T follicular helper cell (primary cell): ENCODE data around the gene MATCAP1.

Experiments
- DNase-seq: peaks from one replicate; pipeline ENCODE4 v3.0.0-alpha.2; 2020; ENCODE audit warnings: low read depth
- total RNA-seq, 2 experiments: gene quantifications; one replicate each; lab custom pipeline; 2026; lab: John Stamatoyannopoulos, UW

The MATCAP1 gene
- total RNA-seq = 9.5 to 15.7 reads per million in 2 experiments

GRCh38 chr16:67183627-67184452 lies at the start of gene MATCAP1:
MATCAP1 (minus strand) TSS chr16:67183963; CDS start chr16:67180610, 3,353 bp downstream.
- DNase-seq = peak; percentile 91

- no peak for DNase-seq
Measured at GRCh38 chr16:67230809-67231660, 47.3 kb upstream of the MATCAP1 start.

GRCh38 chr16:67229906-67230808 lies 46.4 kb upstream of the MATCAP1 start:
- no peak for DNase-seq

GRCh38 chr16:67228905-67229304 lies 45.1 kb upstream of the MATCAP1 start:
- no peak for DNase-seq

GRCh38 chr16:67228034-67228785 lies 44.4 kb upstream of the MATCAP1 start:
- DNase-seq = no peak

GRCh38 chr16:67227567-67227921 lies 43.8 kb upstream of the MATCAP1 start:
- no peak for DNase-seq

- DNase-seq = peak; percentile 98
Measured at GRCh38 chr16:67226804-67227566, 43.2 kb upstream of the MATCAP1 start, which contains the start of gene TMEM208. TMEM208 (plus strand) TSS chr16:67227130; CDS start chr16:67227219, 89 bp downstream.

GRCh38 chr16:67226295-67226803 lies 42.6 kb upstream of the MATCAP1 start:
- DNase-seq = no peak

- no peak for DNase-seq
Measured at GRCh38 chr16:67223992-67224391, 40.2 kb upstream of the MATCAP1 start.

GRCh38 chr16:67216612-67217490 lies 33.1 kb upstream of the MATCAP1 start:
- DNase-seq = no peak

- DNase-seq = no peak
Measured at GRCh38 chr16:67215706-67216105, 31.9 kb upstream of the MATCAP1 start.

- DNase-seq = no peak
Measured at GRCh38 chr16:67213197-67214019, 29.6 kb upstream of the MATCAP1 start.

- DNase-seq = no peak
Measured at GRCh38 chr16:67212766-67213165, 29.0 kb upstream of the MATCAP1 start.

GRCh38 chr16:67211674-67212073 lies 27.9 kb upstream of the MATCAP1 start:
- no peak for DNase-seq

- no peak for DNase-seq
Measured at GRCh38 chr16:67210069-67210937, 26.5 kb upstream of the MATCAP1 start.

GRCh38 chr16:67209565-67209964 lies 25.8 kb upstream of the MATCAP1 start:
- no peak for DNase-seq
